Activated naive CD4-positive, alpha-beta T cell treated with anti-CD3 and anti-CD28 coated beads, Interleukin-2, amount 50 U/mL, for 16 hours (primary cell): ENCODE results near the gene PAAF1.
"Not testable (repeated sequence)": the region's sequence is repeated elsewhere in the genome, so short reads cannot be mapped to it uniquely, and the experiment has no call there.

Experiments used
- DNase-seq: peaks from one replicate; pipeline ENCODE4 v3.0.0-alpha.2; 2020

The PAAF1 gene

DNA sequence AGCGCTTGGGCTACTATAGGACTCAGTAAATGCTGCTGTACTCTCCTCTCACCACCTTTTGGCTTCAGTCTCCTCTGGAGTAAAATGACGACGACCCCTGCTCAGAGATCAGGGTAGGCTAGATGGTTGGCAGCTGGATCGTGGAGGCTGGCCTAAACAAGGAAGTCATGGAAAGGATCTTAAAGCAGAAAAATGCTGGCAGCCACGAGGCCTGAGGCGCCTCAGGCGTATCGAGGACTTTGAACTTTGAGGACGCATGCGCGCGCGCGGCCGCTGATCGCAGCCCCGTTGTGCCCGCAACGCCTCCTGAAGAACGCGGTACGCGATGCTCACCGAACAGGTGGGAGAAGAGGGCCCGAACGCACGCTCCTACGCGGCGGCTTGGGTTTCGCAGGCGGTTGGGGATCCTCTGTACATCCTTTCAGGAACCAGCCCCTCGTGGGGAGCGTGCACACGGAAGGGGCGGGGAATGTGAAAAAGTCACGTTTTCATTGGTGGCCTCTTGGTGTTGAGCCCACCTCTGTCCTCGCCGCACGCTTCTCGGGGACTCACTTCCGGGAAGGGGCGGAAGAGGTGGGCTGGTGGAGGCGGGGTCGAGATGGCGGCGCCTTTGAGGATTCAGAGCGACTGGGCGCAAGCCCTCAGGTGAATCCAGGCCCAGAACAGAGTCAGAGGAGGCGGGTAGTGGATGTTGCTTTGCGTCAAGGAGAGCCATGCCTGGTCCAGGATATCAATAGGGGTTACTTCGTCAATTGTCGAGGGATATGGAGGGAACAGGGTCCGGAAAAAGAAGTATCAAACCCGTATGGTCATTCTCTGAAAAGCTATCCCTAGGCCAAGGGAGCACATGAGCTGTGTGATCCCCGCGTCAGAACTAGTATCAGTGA is at the start of gene PAAF1, which contains the start of gene COA4:
Gene PAAF1 (plus strand): TSS at position 576 of the 887 bp plus-strand sequence. CDS start 23 bp downstream, at position 599.
Gene COA4 (minus strand): TSS at position 423 of the 887 bp plus-strand sequence. CDS start 3,468 bp downstream, outside the sequence.
- peak; percentile 94 for DNase-seq

GRCh38 chr11:73830261-73830660 is 46.5 kb upstream of the PAAF1 start:
- DNase-seq = no peak

GRCh38 chr11:73833067-73833466 is 43.7 kb upstream of the PAAF1 start:
- DNase-seq = no peak

- no peak for DNase-seq
Observed at GRCh38 chr11:73838443-73839122, 38.2 kb upstream of the PAAF1 start.

DNA sequence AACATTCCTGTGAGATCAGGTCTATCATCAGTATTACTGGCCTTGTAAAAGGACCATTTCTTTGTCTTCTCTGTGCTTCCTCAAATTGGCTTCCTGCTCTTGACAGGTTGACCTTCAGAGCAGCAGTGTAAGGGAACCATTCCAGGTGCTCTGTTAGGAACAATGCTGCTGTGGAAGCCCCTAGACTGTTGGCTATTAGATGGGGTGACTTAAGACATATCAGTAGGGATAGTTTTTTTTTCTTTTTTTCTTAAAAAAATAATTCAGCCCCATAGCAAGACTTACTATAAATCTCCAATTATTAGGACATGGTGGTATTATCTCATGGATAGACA is 37.7 kb upstream of the PAAF1 start:
- no peak for DNase-seq

DNA sequence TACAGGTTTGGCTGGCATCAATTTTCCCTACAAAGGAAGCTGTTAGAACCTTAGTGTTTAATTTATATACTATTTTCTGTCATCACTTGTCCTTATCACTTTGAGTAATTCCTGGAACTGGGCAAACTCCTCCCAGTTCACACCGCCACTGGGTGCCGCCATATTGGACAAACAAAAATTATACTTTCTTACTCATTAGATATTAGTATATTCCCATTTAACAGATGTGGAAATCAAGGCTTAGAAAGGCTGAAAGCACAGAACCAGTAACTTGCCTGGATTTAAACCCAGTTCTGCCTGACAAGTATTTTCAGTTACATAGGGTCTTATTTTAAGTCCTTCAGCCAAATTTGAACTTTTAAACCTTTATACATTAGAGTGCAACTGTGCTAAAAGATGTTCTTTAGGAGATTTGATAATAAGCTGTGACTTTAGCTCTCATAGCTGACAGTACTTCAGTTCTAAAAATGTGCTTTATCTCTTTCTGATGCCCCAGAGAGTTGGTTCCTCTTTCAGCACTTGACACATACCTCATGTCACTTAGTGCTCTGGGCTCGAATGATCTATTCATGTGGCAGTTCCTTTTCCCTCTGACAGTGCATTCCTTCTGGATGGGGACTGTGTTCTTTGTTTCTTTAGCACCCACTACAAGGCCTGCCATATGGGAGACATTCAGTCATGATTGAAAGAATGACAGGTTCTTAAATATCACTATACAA is 25.6 kb upstream of the PAAF1 start:
- no peak for DNase-seq

GRCh38 chr11:73852049-73852448 is 24.8 kb upstream of the PAAF1 start:
- DNase-seq = no peak

GRCh38 chr11:73854680-73855079 is 22.1 kb upstream of the PAAF1 start:
- no peak for DNase-seq

- no peak for DNase-seq
Observed at GRCh38 chr11:73856031-73856567, 20.7 kb upstream of the PAAF1 start.

DNA sequence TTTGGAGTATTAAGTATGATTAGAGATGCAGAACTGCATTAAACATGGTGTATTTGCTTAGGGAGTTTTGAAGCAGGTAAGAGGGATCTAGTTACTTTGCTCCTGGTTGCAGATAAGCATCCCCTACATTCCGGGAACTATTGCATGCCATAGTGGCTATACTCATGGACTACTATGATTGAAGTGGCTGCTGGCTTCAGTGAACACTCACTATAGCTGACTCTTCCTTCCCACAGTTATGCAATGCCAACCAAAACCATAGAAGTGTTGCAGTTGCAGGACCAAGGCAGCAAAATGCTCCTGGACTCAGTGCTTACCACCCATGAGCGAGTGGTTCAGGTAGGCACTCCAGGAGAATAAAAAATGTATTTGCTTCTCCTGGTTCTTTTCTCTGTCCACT is 17.1 kb upstream of the PAAF1 start:
- DNase-seq = no peak

- DNase-seq = no peak
Observed at GRCh38 chr11:73860202-73860601, 16.6 kb upstream of the PAAF1 start.

DNA sequence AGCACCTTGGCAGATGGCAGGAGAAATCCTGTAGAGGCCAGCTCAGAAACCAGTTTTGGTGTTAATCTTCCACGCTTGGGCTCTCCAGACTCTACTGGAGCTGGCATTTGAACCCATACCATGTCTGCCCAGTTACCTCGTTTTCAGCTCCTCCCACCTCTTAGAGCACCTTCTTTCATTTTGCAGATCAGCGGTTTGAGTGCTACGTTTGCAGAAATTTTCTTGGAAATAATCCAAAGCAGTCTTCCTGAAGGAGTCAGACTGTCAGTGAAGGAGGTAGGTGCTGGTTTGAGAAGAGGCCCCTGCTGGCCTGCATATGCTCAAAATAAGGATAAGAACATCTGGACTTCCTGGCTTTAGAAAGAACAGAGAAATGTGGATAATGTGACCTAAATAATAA is 13.8 kb upstream of the PAAF1 start:
- no peak for DNase-seq

GRCh38 chr11:73866095-73866579 is 10.7 kb upstream of the PAAF1 start:
- no peak for DNase-seq

DNA sequence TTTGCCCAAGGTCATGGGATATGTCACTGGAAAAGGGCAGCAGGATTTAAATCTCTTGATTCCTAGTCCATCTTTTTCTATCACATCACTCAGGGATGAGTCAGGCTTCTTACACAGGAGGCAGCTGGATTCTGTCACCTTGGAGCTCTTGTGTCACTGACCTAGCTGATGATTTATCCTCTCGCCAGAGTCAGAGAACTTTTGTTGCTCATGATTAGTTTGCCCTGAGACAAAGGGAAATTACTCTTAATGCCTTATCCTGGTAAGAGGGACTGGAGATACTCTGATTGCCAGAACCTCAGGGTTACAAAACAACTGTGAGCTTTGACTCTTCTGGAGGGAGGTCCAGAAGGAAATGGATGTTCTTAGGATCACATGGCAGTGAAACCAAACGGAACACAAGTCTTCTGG is 10.2 kb upstream of the PAAF1 start:
- DNase-seq = no peak

GRCh38 chr11:73869332-73869949 is 7.4 kb upstream of the PAAF1 start:
- DNase-seq = no peak

GRCh38 chr11:73870261-73870660 is 6.5 kb upstream of the PAAF1 start:
- no peak for DNase-seq

GRCh38 chr11:73872749-73873357 is 3.9 kb upstream of the PAAF1 start:
- DNase-seq = no peak

GRCh38 chr11:73875380-73875779 is 1.4 kb upstream of the PAAF1 start:
- no peak for DNase-seq

DNA sequence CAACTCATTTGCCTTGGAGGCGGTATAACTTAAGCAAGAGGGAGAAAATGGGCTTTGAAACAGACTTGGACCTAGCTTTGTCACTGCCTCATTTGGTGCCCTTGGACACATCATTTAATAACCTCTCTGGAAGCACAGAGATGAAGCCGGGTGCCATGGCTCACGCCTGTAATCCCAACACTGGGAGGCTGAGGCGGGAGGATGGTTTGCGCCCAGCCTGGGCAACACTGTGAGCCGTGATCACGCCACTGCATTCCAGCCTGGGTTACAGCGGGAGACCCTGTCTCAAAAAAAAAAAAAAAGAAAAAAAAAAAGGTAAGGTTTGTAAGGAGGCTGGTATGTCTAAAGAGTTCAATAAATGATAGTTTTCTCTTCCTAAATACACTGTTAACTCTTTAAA is 959 bp upstream of the PAAF1 start:
- no peak for DNase-seq

- no peak for DNase-seq
Observed at GRCh38 chr11:73878771-73879170, 2.0 kb downstream of the PAAF1 start.

- not testable (repeated sequence) for DNase-seq
Observed at GRCh38 chr11:73880449-73880848, 3.6 kb downstream of the PAAF1 start.

DNA sequence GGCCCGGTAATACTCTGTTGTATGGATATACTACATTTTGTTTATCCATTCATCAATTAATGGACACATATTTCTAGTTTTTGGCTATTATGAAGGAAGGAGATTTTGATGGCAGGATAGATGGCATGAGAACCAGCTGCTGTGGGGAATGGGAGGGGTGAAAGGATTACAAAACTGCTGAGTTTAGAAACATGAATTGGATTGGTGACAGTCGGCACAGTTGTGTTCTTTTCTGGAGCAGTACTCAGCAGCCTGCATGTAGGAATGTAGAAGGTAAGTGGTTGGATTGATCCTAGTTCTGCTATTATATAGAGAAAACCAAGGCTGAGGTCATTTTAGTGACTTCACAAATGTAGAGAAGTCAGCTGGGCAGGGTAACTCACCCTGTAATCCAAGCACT is 7.1 kb downstream of the PAAF1 start:
- DNase-seq = no peak
